Measurements from ENCODE around the gene TAF10.

DNA sequence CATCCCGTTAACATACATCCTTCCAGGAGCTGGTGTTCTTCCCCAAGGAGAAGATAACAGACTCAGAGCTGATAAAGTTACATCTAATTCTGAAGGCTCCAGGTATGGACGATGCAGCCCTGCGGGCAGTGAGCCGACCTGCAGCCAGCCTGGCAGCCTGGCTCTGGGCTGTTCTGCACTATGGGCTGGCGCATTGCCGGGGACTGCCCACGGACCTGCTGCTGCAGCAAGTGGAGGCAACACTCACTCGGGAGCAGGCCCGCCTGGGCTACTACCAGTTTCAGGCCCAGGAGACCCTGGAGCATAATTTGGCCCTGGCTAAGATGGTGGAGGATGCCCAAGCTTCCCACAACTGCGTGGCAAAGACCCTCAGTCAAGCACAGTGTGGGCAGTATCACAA, 48.3 kb downstream of the TAF10 start:
- TF ChIP-seq, protein P1, sequence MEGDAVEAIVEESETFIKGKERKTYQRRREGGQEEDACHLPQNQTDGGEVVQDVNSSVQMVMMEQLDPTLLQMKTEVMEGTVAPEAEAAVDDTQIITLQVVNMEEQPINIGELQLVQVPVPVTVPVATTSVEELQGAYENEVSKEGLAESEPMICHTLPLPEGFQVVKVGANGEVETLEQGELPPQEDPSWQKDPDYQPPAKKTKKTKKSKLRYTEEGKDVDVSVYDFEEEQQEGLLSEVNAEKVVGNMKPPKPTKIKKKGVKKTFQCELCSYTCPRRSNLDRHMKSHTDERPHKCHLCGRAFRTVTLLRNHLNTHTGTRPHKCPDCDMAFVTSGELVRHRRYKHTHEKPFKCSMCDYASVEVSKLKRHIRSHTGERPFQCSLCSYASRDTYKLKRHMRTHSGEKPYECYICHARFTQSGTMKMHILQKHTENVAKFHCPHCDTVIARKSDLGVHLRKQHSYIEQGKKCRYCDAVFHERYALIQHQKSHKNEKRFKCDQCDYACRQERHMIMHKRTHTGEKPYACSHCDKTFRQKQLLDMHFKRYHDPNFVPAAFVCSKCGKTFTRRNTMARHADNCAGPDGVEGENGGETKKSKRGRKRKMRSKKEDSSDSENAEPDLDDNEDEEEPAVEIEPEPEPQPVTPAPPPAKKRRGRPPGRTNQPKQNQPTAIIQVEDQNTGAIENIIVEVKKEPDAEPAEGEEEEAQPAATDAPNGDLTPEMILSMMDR (IDR thresholded peaks at IDR 0.05; ENCODE audit: low read length): no peak
- no peak for TF ChIP-seq EZH2phosphoT487 (IDR thresholded peaks at IDR 0.05; ENCODE audit: low read length)
